Right cardiac atrium (tissue), 5 donors: ENCODE data around the gene STRBP. TPM values are rescaled to one million over a fixed set of nuclear protein-coding genes. Genes with fewer than 3 reads are reported as not detected.
"Not testable (repeated sequence)": the region's sequence is repeated elsewhere in the genome, so short reads cannot be mapped to it uniquely, and the experiment has no call there.

ENCODE experiments used
- ATAC-seq, 2 donors: fragments of 200-7000 bp; cut with Tn5 transposase; one replicate each; pipeline versions ENCODE4 v1.8.0 to v1.9.1; 2020; ENCODE audit warnings: moderate library complexity in 2 of 2, mild to moderate bottlenecking in 1 of 2
- DNase-seq, 3 donors: peaks; one replicate each; pipeline ENCODE4 v3.0.0-alpha.2; 2020
- H3K27ac ChIP-seq: one replicate; pipeline ENCODE4 v1.5.1; 2013; ENCODE audit warnings: mild to moderate bottlenecking, low read length, control low read depth, moderate library complexity
- H3K27me3 ChIP-seq: one replicate; pipeline ENCODE4 v1.6.1; 2013; ENCODE audit not compliant: control insufficient read depth, insufficient read depth
- H3K4me1 ChIP-seq: one replicate; pipeline ENCODE4 v1.6.1; 2013; ENCODE audit warnings: low read length; ENCODE audit not compliant: control insufficient read depth, insufficient read depth
- H3K4me3 ChIP-seq: one replicate; pipeline ENCODE4 v1.5.1; 2013; ENCODE audit warnings: low read length, control low read depth
- H3K9me3 ChIP-seq: one replicate; pipeline ENCODE4 v1.6.1; 2013; ENCODE audit warnings: low read length; ENCODE audit not compliant: control insufficient read depth
- WGBS: extraction: QIAGEN DNeasy Blood & Tissue Kit; methylation state at CpG from one replicate; pipeline ENCODE4 v1.1.7; 2013; 5-methylcytosine and 5-hydroxymethylcytosine counted together
- intact Hi-C, 4 donors: fragments of 100-400 bp; cut with DNase I; formaldehyde crosslinking; loops; one replicate each; pipeline versions ENCODE4 v1.11.0 to v1.14.0; 2022 to 2023
- polyA plus RNA-seq: library from polyadenylated mRNA; stranded (reverse); fragments of 200-250 nt; gene quantifications from one replicate; pipeline ENCODE4 v1.2.3, GENCODE V29; 2013
- total RNA-seq, 4 donors: library from RNA; stranded (reverse); fragmentation: NEBNext Ultra II Directional; extraction: Animal tissue kit (Norgen Biotek cat#: 25700); gene quantifications; one replicate each; pipeline ENCODE4 v1.2.1, GENCODE V29; 2021
- donor health status: healthy with polysubstance abuse.
- donor health status: DM: no; HTN: yes; CAD: no.
- donor health status: DM: no; HTN: no; CAD: no.
- donor health status: DM: no; HTN: yes; CAD: no; lungs with severe emphysema.
- donor health status: DM: yes; HTN: yes; CAD: no.

The STRBP gene
- total and polyA plus RNA-seq, 5 donors = 9.8 to 26.8 (median 21.2) TPM

DNA sequence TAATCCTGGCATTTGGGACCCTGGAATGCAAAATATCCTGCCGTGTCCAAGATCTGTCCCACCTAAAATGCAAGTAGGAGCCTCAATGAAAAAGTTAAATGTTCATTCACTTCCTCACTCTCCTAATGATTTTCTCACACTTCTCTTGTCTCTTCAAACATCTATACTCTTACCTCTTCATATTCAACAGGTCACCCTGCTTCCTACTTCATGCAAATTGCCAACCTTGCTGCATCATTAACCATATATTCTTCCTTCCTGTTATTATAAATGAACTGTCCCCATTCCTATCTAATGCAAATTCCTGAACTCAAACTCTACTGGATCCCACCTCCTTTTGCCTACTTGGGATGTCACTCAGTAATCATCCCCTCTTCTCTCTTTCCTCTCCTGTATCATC is 74.4 kb downstream of the STRBP start:
- 83% methylated on average over 1 of the region's 1 CpG for WGBS
- Histone ChIP-seq H3K27ac (no peak overlapping the region), H3K4me3 (no peak overlapping the region), H3K27me3 (no peaks in the 10 kb centered on the region), H3K9me3 (no peaks in the 10 kb centered on the region), H3K4me1 (no peaks in the 10 kb centered on the region)
- no peak for DNase-seq
- intact Hi-C loops = no loop called here
- ATAC-seq = no peak

DNA sequence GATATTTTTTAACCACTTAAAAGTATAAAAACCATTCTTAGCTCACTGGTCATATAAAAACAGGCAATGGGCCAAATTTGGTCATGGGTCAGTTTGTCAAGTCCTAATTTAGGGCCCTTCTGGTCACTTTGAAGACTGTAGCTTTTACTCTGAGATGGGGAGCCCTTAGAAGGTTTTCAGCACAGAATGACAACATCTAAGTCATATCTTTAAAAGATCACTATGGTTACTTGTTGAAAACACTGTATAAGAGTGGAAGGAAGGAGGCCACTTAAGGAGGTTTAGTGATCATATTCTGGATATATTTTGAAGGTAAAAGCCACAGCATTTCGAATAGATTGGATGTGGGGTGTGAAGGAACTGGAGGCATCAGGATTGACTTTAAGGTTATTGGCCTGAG is 76.7 kb downstream of the STRBP start:
- Histone ChIP-seq H3K4me1 (no peaks in the 10 kb centered on the region), H3K27me3 (no peaks in the 10 kb centered on the region), H3K27ac (no peak overlapping the region), H3K9me3 (no peaks in the 10 kb centered on the region), H3K4me3 (no peak overlapping the region)
- 89% methylated on average over 1 of the region's 1 CpG for WGBS
- ATAC-seq (no peak), DNase-seq (no peak)
- intact Hi-C loops = no loop called here

DNA sequence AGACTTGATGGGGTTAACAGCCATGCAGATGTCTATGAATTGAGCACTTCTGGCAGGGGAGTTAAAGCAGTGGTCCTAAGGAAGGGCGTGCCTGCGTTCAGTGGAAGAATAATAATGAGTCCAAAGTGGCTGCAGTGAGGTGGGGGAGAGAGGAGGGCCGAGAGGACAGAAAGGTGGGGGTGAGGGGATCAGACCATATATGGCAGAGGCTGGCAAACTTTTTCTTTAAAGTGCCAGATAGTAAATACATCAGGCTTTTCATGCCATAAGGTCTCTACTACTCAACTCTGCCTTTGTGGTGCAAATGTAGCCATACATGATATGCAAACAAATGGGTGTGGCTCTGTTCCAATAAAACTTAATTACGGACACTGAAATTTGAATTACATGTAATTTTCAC is 77.1 kb downstream of the STRBP start:
- intact Hi-C loops = no loop called here
- 52% methylated on average over 4 of the region's 4 CpGs for WGBS

GRCh38 chr9:123187131-123187530 is 81.3 kb downstream of the STRBP start:
- WGBS = 97% methylated on average over 1 of the region's 1 CpG

More for the DNA sequence above, 77.1 kb downstream of the STRBP start:
- Histone ChIP-seq H3K9me3 (no peaks in the 10 kb centered on the region), H3K27me3 (no peaks in the 10 kb centered on the region), H3K27ac (no peak overlapping the region), H3K4me3 (no peak overlapping the region), H3K4me1 (no peaks in the 10 kb centered on the region)
- ATAC-seq (peak in 1 of 2 donors; percentile 43), DNase-seq (no peak)

GRCh38 chr9:123186029-123186428 is 82.4 kb downstream of the STRBP start:
- H3K27me3 ChIP-seq, H3K4me3 ChIP-seq, DNase-seq, ATAC-seq, H3K9me3 ChIP-seq, H3K4me1 ChIP-seq, H3K27ac ChIP-seq, intact Hi-C loops: not testable (repeated sequence)
- WGBS = 100% methylated on average over 2 of the region's 2 CpGs

More at GRCh38 chr9:123187131-123187530, 81.3 kb downstream of the STRBP start:
- no peaks in the 10 kb centered on the region for H3K9me3 ChIP-seq
- no peaks in the 10 kb centered on the region for H3K27me3 ChIP-seq
- no peak overlapping the region for H3K4me3 ChIP-seq
- no peaks in the 10 kb centered on the region for H3K4me1 ChIP-seq
- no peak for ATAC-seq
- DNase-seq = no peak
- H3K27ac ChIP-seq = no peak overlapping the region
- intact Hi-C loops = no loop called here

DNA sequence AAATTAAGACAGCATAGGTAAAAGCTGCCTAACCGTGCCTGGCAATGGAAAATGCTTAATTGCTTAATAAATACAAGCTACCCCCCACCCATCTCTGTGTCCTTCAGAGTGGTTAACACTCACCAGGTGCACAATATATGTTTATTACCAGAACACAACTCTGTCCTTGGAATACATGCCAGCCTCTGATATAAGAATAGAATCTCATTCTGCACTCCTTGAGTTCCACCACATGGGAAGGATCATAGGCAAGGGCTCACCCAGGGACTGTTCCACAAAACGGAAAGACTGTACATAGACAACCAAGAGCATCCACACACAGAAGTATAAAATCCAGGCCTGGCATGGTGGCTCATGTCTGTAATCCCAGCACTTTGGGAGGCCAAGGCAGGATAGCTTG is 91.4 kb downstream of the STRBP start:
- Histone ChIP-seq H3K9me3 (no peaks in the 10 kb centered on the region), H3K27me3 (no peaks in the 10 kb centered on the region), H3K4me1 (peaks cover 4% of the 10 kb centered on the region), H3K27ac (no peak overlapping the region), H3K4me3 (no peak overlapping the region)
- ATAC-seq = no peak
- DNase-seq = no peak
- WGBS = 88% methylated on average over 2 of the region's 2 CpGs
- intact Hi-C loops = no loop called here

GRCh38 chr9:123175854-123176629 is 92.3 kb downstream of the STRBP start:
- no peak for ATAC-seq
- intact Hi-C loops = no loop called here

GRCh38 chr9:123174887-123175518 is 93.4 kb downstream of the STRBP start:
- Histone ChIP-seq H3K9me3 (no peaks in the 10 kb centered on the region), H3K27me3 (no peaks in the 10 kb centered on the region), H3K27ac (no peak overlapping the region), H3K4me3 (no peak overlapping the region), H3K4me1 (peaks cover 4% of the 10 kb centered on the region)
- intact Hi-C loops = no loop called here
- 94% methylated on average over 1 of the region's 1 CpG for WGBS
- DNase-seq = no peak
- no peak for ATAC-seq

More at GRCh38 chr9:123175854-123176629, 92.3 kb downstream of the STRBP start:
- WGBS = 71% methylated on average over 4 of the region's 4 CpGs
- Histone ChIP-seq H3K9me3 (no peaks in the 10 kb centered on the region), H3K4me3 (no peak overlapping the region), H3K4me1 (peaks cover 4% of the 10 kb centered on the region), H3K27me3 (no peaks in the 10 kb centered on the region), H3K27ac (no peak overlapping the region)
- DNase-seq = no peak

GRCh38 chr9:123174079-123174478 is 94.3 kb downstream of the STRBP start:
- DNase-seq (no peak), ATAC-seq (no peak)
- Histone ChIP-seq H3K9me3 (no peaks in the 10 kb centered on the region), H3K27ac (no peak overlapping the region), H3K27me3 (no peaks in the 10 kb centered on the region), H3K4me1 (peaks cover 3% of the 10 kb centered on the region), H3K4me3 (no peak overlapping the region)
- WGBS = 92% methylated on average over 1 of the region's 1 CpG
- intact Hi-C loops = no loop called here

DNA sequence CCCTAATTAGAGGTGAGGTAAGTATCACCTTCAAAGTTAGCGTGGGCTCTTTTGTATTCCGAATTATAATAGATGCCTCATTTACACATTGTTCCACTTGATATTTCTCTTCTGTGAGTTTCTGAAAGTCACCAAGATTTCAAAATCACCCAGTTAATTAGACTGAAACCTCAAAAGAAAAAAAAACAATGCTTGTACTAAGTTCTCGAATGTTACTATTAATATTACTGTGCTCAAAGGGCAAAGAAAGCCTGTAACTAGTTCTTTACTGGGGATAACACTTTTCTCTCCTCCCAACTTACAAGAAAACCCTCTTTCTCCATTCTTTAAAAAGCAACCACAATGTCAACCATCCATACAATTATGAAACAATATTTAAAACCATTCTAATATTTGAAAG is 98.5 kb downstream of the STRBP start:
- intact Hi-C loops = no loop called here
- H3K27ac ChIP-seq = no peak overlapping the region
- no peaks in the 10 kb centered on the region for H3K27me3 ChIP-seq
- 73% methylated on average over 3 of the region's 3 CpGs for WGBS
- no peaks in the 10 kb centered on the region for H3K4me1 ChIP-seq
- no peak for ATAC-seq
- no peak overlapping the region for H3K4me3 ChIP-seq
- H3K9me3 ChIP-seq = no peaks in the 10 kb centered on the region
- no peak for DNase-seq

DNA sequence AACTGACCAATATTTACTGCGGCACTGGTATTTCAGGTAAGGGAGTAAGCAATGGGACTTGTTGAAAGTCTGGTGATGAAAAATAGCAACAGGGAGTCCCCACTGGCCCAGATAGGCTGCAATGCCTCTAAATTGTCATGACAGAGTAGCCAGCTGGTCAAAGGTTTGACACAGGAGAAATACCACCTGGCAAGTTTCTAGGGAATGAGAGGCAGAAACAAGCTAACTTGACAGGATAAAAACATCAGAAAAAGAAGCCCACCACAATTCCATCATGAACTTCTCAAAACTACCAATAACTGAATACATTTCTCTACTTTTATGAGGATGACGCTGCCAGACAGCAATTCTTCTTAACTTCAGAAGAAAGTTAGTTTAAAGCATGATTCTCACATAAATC is 99.8 kb downstream of the STRBP start:
- no peak for ATAC-seq
- H3K27ac ChIP-seq = no peak overlapping the region

More for the DNA sequence above, 99.8 kb downstream of the STRBP start:
- 91% methylated on average over 2 of the region's 2 CpGs for WGBS
- no peak for DNase-seq
- Histone ChIP-seq H3K4me3 (no peak overlapping the region), H3K4me1 (no peaks in the 10 kb centered on the region), H3K27me3 (no peaks in the 10 kb centered on the region), H3K9me3 (no peaks in the 10 kb centered on the region)
- intact Hi-C loops = no loop called here
